Lower lobe of right lung (tissue), 2 donors: ENCODE results near the gene RPL39L. TPM values are rescaled to one million over a fixed set of nuclear protein-coding genes. Genes with fewer than 3 reads are reported as not detected.

Experiments
- ATAC-seq, 2 donors: fragments of 200-7000 bp; cut with Tn5 transposase; one replicate each; pipeline ENCODE4 v1.9.1; 2020 to 2022; ENCODE audit warnings: mild to moderate bottlenecking in 2 of 2, moderate library complexity in 2 of 2
- DNase-seq: peaks from one replicate; pipeline ENCODE4 v3.0.0-alpha.2; 2020
- H3K27ac ChIP-seq: fragments of 200-600 bp; one replicate; pipeline ENCODE4 v1.8.0; 2022
- H3K27me3 ChIP-seq: fragments of 200-600 bp; one replicate; pipeline ENCODE4 v1.8.0; 2022; ENCODE audit warnings: low read depth
- H3K36me3 ChIP-seq: fragments of 200-600 bp; one replicate; pipeline ENCODE4 v1.8.0; 2022; ENCODE audit warnings: mild to moderate bottlenecking
- H3K4me1 ChIP-seq: fragments of 200-600 bp; one replicate; pipeline ENCODE4 v1.8.0; 2022
- H3K4me3 ChIP-seq: fragments of 200-600 bp; one replicate; pipeline ENCODE4 v1.8.0; 2022; ENCODE audit warnings: mild to moderate bottlenecking
- H3K9me3 ChIP-seq: fragments of 200-600 bp; one replicate; pipeline ENCODE4 v1.8.0; 2022
- CTCF ChIP-seq: fragments of 200-600 bp; IDR thresholded peaks from one replicate; pipeline ENCODE4 v1.8.0; 2022; ENCODE audit warnings: antibody characterized with exemption, mild to moderate bottlenecking
- intact Hi-C: fragments of 100-400 bp; cut with DNase I; formaldehyde crosslinking; loops from one replicate; pipeline ENCODE4 v1.11.0; 2022
- total RNA-seq: library from RNA; stranded (reverse); fragmentation: NEBNext Ultra II Directional; extraction: Animal tissue kit (Norgen Biotek cat#: 25700); gene quantifications from one replicate; pipeline ENCODE4 v1.2.1, GENCODE V29; 2021
- donor health status: DM: no; HTN: yes; CAD: no; lungs with severe emphysema.

RPL39L gene
- total RNA-seq, 1 donor from 2014 or later, result 4.8 TPM

- DNase-seq (no peak), ATAC-seq (peak; percentile 85 to 89)
- peaks cover 4% of the 10 kb centered on the region for H3K4me1 ChIP-seq
- H3K9me3 ChIP-seq, result no peaks in the 10 kb centered on the region
- H3K4me3 ChIP-seq, result no peak overlapping the region
- TF ChIP-seq CTCF, result no peak
- H3K27ac ChIP-seq, result peak overlapping the region; percentile 67
- no peaks in the 10 kb centered on the region for H3K36me3 ChIP-seq
- H3K27me3 ChIP-seq, result no peaks in the 10 kb centered on the region
- intact Hi-C loops, result no loop called here
Measured at GRCh38 chr3:187130346-187131066, 8.8 kb downstream of the RPL39L start.

- intact Hi-C loops, result no loop called here
- Histone ChIP-seq H3K36me3 (no peaks in the 10 kb centered on the region), H3K9me3 (no peaks in the 10 kb centered on the region), H3K27ac (no peak overlapping the region), H3K4me3 (no peak overlapping the region), H3K27me3 (no peaks in the 10 kb centered on the region), H3K4me1 (no peaks in the 10 kb centered on the region)
- no peak for TF ChIP-seq CTCF
- no peak for DNase-seq
- ATAC-seq, result no peak
Measured at GRCh38 chr3:187125319-187126031, 13.8 kb downstream of the RPL39L start.

- H3K9me3 ChIP-seq, result no peaks in the 10 kb centered on the region
- TF ChIP-seq CTCF, result no peak
- H3K27me3 ChIP-seq, result no peaks in the 10 kb centered on the region
- DNase-seq (no peak), ATAC-seq (no peak)
- no peaks in the 10 kb centered on the region for H3K36me3 ChIP-seq
- intact Hi-C loops, result no loop called here
- no peak overlapping the region for H3K4me3 ChIP-seq
- no peak overlapping the region for H3K27ac ChIP-seq
- H3K4me1 ChIP-seq, result no peaks in the 10 kb centered on the region
Measured at GRCh38 chr3:187122261-187122660, 17.0 kb downstream of the RPL39L start.

- no peak for TF ChIP-seq CTCF
- Histone ChIP-seq H3K27ac (no peak overlapping the region), H3K4me1 (no peaks in the 10 kb centered on the region), H3K4me3 (no peak overlapping the region), H3K27me3 (no peaks in the 10 kb centered on the region), H3K9me3 (no peaks in the 10 kb centered on the region), H3K36me3 (no peaks in the 10 kb centered on the region)
- DNase-seq (no peak), ATAC-seq (no peak)
- intact Hi-C loops, result no loop called here
Measured at GRCh38 chr3:187120326-187120725, 19.0 kb downstream of the RPL39L start.

- no peak overlapping the region for H3K27ac ChIP-seq
- no peaks in the 10 kb centered on the region for H3K4me1 ChIP-seq
- no peaks in the 10 kb centered on the region for H3K36me3 ChIP-seq
- no peak overlapping the region for H3K4me3 ChIP-seq
- DNase-seq (no peak), ATAC-seq (no peak)
- TF ChIP-seq CTCF, result no peak
- H3K9me3 ChIP-seq, result no peaks in the 10 kb centered on the region
- intact Hi-C loops, result no loop called here
- H3K27me3 ChIP-seq, result no peaks in the 10 kb centered on the region
Measured at GRCh38 chr3:187114511-187114910, 24.8 kb downstream of the RPL39L start.
